Left ventricle myocardium inferior (tissue), 1 donor: ENCODE results near the gene PTPRN2. TPM values are rescaled to one million over a fixed set of nuclear protein-coding genes. Genes with fewer than 3 reads are reported as not detected.

Experiments
- DNase-seq: peaks from one replicate; pipeline ENCODE4 v3.0.0-alpha.2; 2020
- H3K27ac ChIP-seq: fragments of 200-600 bp; replicated peaks from 2 replicates; pipeline ENCODE4 v1.8.0; 2021
- H3K27me3 ChIP-seq: fragments of 200-600 bp; 2 replicates; pipeline ENCODE4 v1.8.0; 2021; ENCODE audit warnings: low read depth
- H3K36me3 ChIP-seq: fragments of 200-600 bp; 2 replicates; pipeline ENCODE4 v1.8.0; 2021
- H3K4me1 ChIP-seq: fragments of 200-600 bp; 2 replicates; pipeline ENCODE4 v1.8.0; 2021
- H3K4me3 ChIP-seq: fragments of 200-600 bp; 2 replicates; pipeline ENCODE4 v1.8.0; 2021; ENCODE audit warnings: mild to moderate bottlenecking, moderate library complexity
- H3K9me3 ChIP-seq: fragments of 200-600 bp; replicated peaks from 2 replicates; pipeline ENCODE4 v1.8.0; 2021
- CTCF ChIP-seq: fragments of 200-600 bp; IDR thresholded peaks from 2 replicates; pipeline ENCODE4 v1.8.0; 2021; ENCODE audit warnings: antibody characterized with exemption, mild to moderate bottlenecking, borderline replicate concordance
- intact Hi-C: fragments of 100-400 bp; cut with micrococcal nuclease; formaldehyde crosslinking; loops from one replicate; pipeline ENCODE4 v1.11.0; 2022
- total RNA-seq: library from RNA; stranded (reverse); fragmentation: NEBNext Ultra II Directional; extraction: Animal tissue kit (Norgen Biotek cat#: 25700); gene quantifications from one replicate; pipeline ENCODE4 v1.2.1, GENCODE V29; 2021
- donor health status: DM: no; HTN: yes; CAD: no; lungs with severe emphysema.

Gene PTPRN2
- total RNA-seq, 1 donor from 2014 or later, result 1.3 TPM

- DNase-seq, result no peak
- Histone ChIP-seq H3K36me3 (no peaks in the 10 kb centered on the region), H3K4me3 (no peak overlapping the region), H3K27me3 (peaks cover 31% of the 10 kb centered on the region), H3K4me1 (no peaks in the 10 kb centered on the region), H3K9me3 (no peaks in the 10 kb centered on the region), H3K27ac (no peak overlapping the region)
- no peak for TF ChIP-seq CTCF
- intact Hi-C loops, result no loop called here
These were observed 318.6 kb downstream of the PTPRN2 start for GRCh38 chr7:158268816-158269535.

GRCh38 chr7:158267742-158268435 is 319.7 kb downstream of the PTPRN2 start:
- intact Hi-C loops, result no loop called here
- no peak for TF ChIP-seq CTCF
- Histone ChIP-seq H3K27me3 (peaks cover 31% of the 10 kb centered on the region), H3K27ac (no peak overlapping the region), H3K9me3 (no peaks in the 10 kb centered on the region), H3K36me3 (no peaks in the 10 kb centered on the region), H3K4me1 (no peaks in the 10 kb centered on the region), H3K4me3 (no peak overlapping the region)
- no peak for DNase-seq

GRCh38 chr7:158266817-158267741 is 320.5 kb downstream of the PTPRN2 start:
- no peaks in the 10 kb centered on the region for H3K9me3 ChIP-seq
- no peak for TF ChIP-seq CTCF
- peaks cover 31% of the 10 kb centered on the region for H3K27me3 ChIP-seq
- no peaks in the 10 kb centered on the region for H3K36me3 ChIP-seq
- DNase-seq, result no peak
- no peak overlapping the region for H3K4me3 ChIP-seq
- intact Hi-C loops, result no loop called here
- no peak overlapping the region for H3K27ac ChIP-seq
- H3K4me1 ChIP-seq, result no peaks in the 10 kb centered on the region

- no peaks in the 10 kb centered on the region for H3K36me3 ChIP-seq
- H3K4me1 ChIP-seq, result no peaks in the 10 kb centered on the region
- H3K27ac ChIP-seq, result no peak overlapping the region
- no peaks in the 10 kb centered on the region for H3K9me3 ChIP-seq
- peaks cover 31% of the 10 kb centered on the region for H3K27me3 ChIP-seq
- H3K4me3 ChIP-seq, result no peak overlapping the region
- TF ChIP-seq CTCF, result no peak
- no peak for DNase-seq
- intact Hi-C loops, result no loop called here
These were observed 321.2 kb downstream of the PTPRN2 start for GRCh38 chr7:158266426-158266816.

- H3K4me3 ChIP-seq, result no peak overlapping the region
- no peaks in the 10 kb centered on the region for H3K4me1 ChIP-seq
- H3K36me3 ChIP-seq, result no peaks in the 10 kb centered on the region
- DNase-seq, result no peak
- H3K9me3 ChIP-seq, result no peaks in the 10 kb centered on the region
- TF ChIP-seq CTCF, result no peak
- H3K27ac ChIP-seq, result no peak overlapping the region
- peaks cover 37% of the 10 kb centered on the region for H3K27me3 ChIP-seq
- intact Hi-C loops, result no loop called here
These were observed 321.9 kb downstream of the PTPRN2 start for GRCh38 chr7:158265743-158266080.
